PC-3 (cell line): Measurements from ENCODE around the gene SLC22A2. TPM values are rescaled to one million over a fixed set of nuclear protein-coding genes. Genes with fewer than 3 reads are reported as not detected.
A peak's percentile ranks its signal among the peaks of the same experiment; 100 is the strongest.
"Not testable (repeated sequence)": the region's sequence is repeated elsewhere in the genome, so short reads cannot be mapped to it uniquely, and the experiment has no call there.

Experiments
- ATAC-seq: fragments of 200-7000 bp; cut with Tn5 transposase; 2 replicates; pipeline ENCODE4 v1.9.1; 2020; ENCODE audit warnings: mild to moderate bottlenecking, moderate library complexity
- BruUV-seq: library from RNA; stranded (reverse); fragments of 400-500 nt; replicated peaks from 2 replicates; lab custom pipeline; 2021; lab: Mats Ljungman, UMichigan
- CTCF ChIA-PET: fragments of 300-600 bp; sonication (Branson Sonifier 250); formaldehyde crosslinking; loops from one replicate; lab custom pipeline; 2022; ENCODE audit warnings: antibody characterized with exemption; lab: Charles Lee
- POLR2A ChIA-PET: fragments of 300-600 bp; sonication (Branson Sonifier 250); formaldehyde crosslinking; loops from one replicate; lab custom pipeline; 2022; ENCODE audit warnings: antibody characterized with exemption; ENCODE audit not compliant: unreplicated experiment; lab: Charles Lee
- DNase-seq: peaks from one replicate; pipeline ENCODE4 v3.0.0-alpha.2; 2015
- H2AFZ ChIP-seq: fragments of 300-600 bp; sonication (generic); 2 replicates; pipeline ENCODE4 v1.6.0; 2016; ENCODE audit warnings: antibody characterized with exemption, low read length
- H3F3A ChIP-seq: fragments of 300-600 bp; sonication (generic); one replicate; pipeline ENCODE4 v1.6.0; 2017; ENCODE audit warnings: antibody characterized with exemption, low read length, control low read depth, mild to moderate bottlenecking; ENCODE audit not compliant: unreplicated experiment
- H3K27ac ChIP-seq: fragments of 300-600 bp; sonication (generic); 2 replicates; pipeline ENCODE4 v1.5.1; 2016; ENCODE audit warnings: mild to moderate bottlenecking, low read length
- H3K27me3 ChIP-seq: fragments of 300-600 bp; sonication (generic); 2 replicates; pipeline ENCODE4 v1.6.1; 2016; ENCODE audit warnings: low read length, mixed read lengths
- H3K36me3 ChIP-seq: fragments of 300-600 bp; sonication (generic); 2 replicates; pipeline ENCODE4 v1.6.1; 2016; ENCODE audit warnings: low read depth, mixed run types, low read length, mixed read lengths
- H3K4me1 ChIP-seq: fragments of 300-600 bp; sonication (generic); 2 replicates; pipeline ENCODE4 v1.5.1; 2016; ENCODE audit warnings: low read length; ENCODE audit not compliant: insufficient read depth
- H3K4me2 ChIP-seq: fragments of 300-600 bp; sonication (generic); 2 replicates; pipeline ENCODE4 v1.6.0; 2016; ENCODE audit warnings: low read length
- H3K4me3 ChIP-seq: fragments of 300-600 bp; sonication (generic); 2 replicates; pipeline ENCODE4 v1.5.1; 2016; ENCODE audit warnings: mild to moderate bottlenecking, low read length, mixed read lengths
- H3K79me2 ChIP-seq: fragments of 300-600 bp; sonication (generic); 2 replicates; pipeline ENCODE4 v1.6.1; 2017; ENCODE audit warnings: low read length, mixed read lengths
- H3K9ac ChIP-seq: fragments of 300-600 bp; sonication (generic); 2 replicates; pipeline ENCODE4 v1.6.0; 2016; ENCODE audit warnings: mild to moderate bottlenecking, low read length
- H3K9me2 ChIP-seq: fragments of 300-600 bp; sonication (generic); replicated peaks from 2 replicates; pipeline ENCODE4 v1.6.1; 2016; ENCODE audit warnings: mixed run types, low read length, mixed read lengths
- H3K9me3 ChIP-seq: fragments of 300-600 bp; sonication (generic); 2 replicates; pipeline ENCODE4 v1.6.1; 2016; ENCODE audit warnings: low read length, mixed read lengths
- H4K20me1 ChIP-seq: fragments of 300-600 bp; sonication (generic); 2 replicates; pipeline ENCODE4 v1.6.1; 2016; ENCODE audit warnings: low read length, mixed read lengths
- EZH2 ChIP-seq: fragments of 300-600 bp; sonication (generic); IDR thresholded peaks from one replicate; pipeline ENCODE4 v1.6.1; 2017; ENCODE audit warnings: antibody characterized with exemption, mild to moderate bottlenecking, low read length; ENCODE audit not compliant: unreplicated experiment
- EZH2phosphoT487 ChIP-seq: fragments of 300-600 bp; sonication (generic); IDR thresholded peaks from 2 replicates; pipeline ENCODE4 v1.6.1; 2018; ENCODE audit warnings: mild to moderate bottlenecking, antibody characterized with exemption, low read length, borderline replicate concordance
- intact Hi-C: fragments of 100-400 bp; cut with micrococcal nuclease; formaldehyde crosslinking; loops from 2 replicates; pipeline ENCODE4 v1.9.0; 2023
- total RNA-seq: library from RNA; depleted of rRNA; stranded (reverse); fragments of >200 nt; gene quantifications from 2 replicates; pipeline ENCODE4 v1.2.3, GENCODE V29; 2014
- TF ChIP-seq, protein P1 (sequence below): fragments of 300-600 bp; sonication (generic); conservative IDR thresholded peaks from 2 replicates; pipeline ENCODE4 v1.5.1; 2017; ENCODE audit warnings: antibody characterized with exemption, low read depth, mild to moderate bottlenecking, low read length

The SLC22A2 gene
- total RNA-seq, 1 experiment from 2014 or later, result not detected

DNA sequence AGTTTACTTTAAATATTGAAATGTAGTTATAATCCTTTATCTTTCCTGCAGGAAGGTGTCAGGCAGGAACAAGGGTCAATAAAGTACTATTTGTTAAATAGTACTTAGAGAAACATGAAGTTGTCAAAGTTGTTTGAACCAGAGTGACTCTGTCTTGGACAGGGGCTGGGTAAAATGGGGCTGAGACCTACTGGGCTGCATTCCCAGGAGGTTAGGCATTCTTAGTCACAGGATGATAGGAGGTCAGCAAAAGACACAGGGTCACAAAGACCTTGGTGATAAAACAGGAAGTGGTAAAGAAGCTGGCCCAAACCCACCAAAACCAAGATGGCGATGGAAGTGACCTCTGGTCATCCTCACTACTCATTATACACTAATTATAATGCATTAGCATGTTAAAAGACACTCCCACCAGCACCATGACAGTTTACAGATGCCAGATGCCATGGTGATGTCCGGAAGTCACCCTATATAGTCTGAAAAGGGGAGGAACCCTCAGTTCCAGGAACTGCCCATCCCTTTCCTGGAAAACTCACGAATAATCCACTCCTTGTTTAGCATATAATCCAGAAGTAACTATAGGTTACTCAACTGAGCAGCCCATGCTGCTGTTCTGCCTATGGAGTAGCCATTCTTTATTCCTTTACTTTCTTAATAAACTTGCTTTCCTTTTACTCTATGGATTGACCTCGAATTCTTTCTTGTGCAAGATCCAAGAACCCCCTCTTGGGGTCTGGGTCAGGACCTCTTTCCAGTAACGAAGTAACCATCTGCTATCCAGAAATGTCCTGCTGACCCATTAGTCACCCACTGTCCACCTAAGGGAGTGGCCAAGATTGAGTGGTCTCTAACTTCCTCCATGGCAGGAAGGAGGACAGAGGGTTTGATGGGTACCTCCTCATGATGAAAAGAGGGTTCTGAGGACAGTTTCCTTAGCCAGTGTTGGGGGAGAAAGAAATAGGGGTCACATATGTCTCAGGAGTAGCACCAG, 19.6 kb downstream of the SLC22A2 start:
- peaks cover 3% of the 10 kb centered on the region for H3F3A ChIP-seq
- H3K27me3 ChIP-seq, result no peaks in the 10 kb centered on the region
- peak overlapping the region; percentile 68 for H3K4me2 ChIP-seq
- no peaks in the 10 kb centered on the region for H3K79me2 ChIP-seq
- no peaks in the 10 kb centered on the region for H3K9me3 ChIP-seq
- H4K20me1 ChIP-seq, result no peaks in the 10 kb centered on the region
- no TSS peak for BruUV-seq
- peak; percentile 66 for DNase-seq
- ChIA-PET CTCF (interaction anchor here (0.5 kb wide), 1 partner anchor 22 kb away, joined by 3 read pairs; no protein-coding TSS in a partner anchor), POLR2A (no interaction called here)
- H3K27ac ChIP-seq, result peak overlapping the region; percentile 93
- H2AFZ ChIP-seq, result no peak overlapping the region
- TF ChIP-seq, protein P1, sequence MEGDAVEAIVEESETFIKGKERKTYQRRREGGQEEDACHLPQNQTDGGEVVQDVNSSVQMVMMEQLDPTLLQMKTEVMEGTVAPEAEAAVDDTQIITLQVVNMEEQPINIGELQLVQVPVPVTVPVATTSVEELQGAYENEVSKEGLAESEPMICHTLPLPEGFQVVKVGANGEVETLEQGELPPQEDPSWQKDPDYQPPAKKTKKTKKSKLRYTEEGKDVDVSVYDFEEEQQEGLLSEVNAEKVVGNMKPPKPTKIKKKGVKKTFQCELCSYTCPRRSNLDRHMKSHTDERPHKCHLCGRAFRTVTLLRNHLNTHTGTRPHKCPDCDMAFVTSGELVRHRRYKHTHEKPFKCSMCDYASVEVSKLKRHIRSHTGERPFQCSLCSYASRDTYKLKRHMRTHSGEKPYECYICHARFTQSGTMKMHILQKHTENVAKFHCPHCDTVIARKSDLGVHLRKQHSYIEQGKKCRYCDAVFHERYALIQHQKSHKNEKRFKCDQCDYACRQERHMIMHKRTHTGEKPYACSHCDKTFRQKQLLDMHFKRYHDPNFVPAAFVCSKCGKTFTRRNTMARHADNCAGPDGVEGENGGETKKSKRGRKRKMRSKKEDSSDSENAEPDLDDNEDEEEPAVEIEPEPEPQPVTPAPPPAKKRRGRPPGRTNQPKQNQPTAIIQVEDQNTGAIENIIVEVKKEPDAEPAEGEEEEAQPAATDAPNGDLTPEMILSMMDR, result no peak
- TF ChIP-seq EZH2phosphoT487 (no peak), EZH2 (no peak)
- ATAC-seq, result peak; percentile 66
- no peaks in the 10 kb centered on the region for H3K9me2 ChIP-seq
- peaks cover 33% of the 10 kb centered on the region for H3K4me1 ChIP-seq
- H3K4me3 ChIP-seq, result peak overlapping the region; percentile 9; the same call in 1 of the 2 replicates
- intact Hi-C loops, result loop anchor here (5.0 kb wide), 1 partner anchor 102 kb away; no protein-coding TSS in a partner anchor
- no peaks in the 10 kb centered on the region for H3K36me3 ChIP-seq
- peak overlapping the region; percentile 60 for H3K9ac ChIP-seq

DNA sequence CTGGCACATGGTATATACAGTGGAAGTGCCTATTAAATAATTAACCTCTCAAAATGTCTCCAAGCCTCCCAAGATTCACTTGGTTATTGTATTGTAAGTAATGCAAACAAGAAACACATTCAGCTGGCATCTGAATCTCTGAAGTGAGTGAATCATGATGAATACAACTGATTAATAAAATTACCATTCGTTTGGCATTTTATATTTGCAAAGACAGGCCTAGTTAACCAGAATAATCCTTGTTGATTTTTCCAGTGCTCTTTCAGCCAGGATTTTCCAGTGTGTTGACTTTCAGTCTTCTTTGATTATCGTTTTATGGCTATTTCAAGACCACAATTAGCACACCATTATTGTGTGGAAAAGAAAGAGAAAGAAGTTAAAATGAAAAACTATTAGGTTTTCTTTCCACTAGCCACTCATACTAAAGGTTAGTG, 20.3 kb downstream of the SLC22A2 start:
- Histone ChIP-seq H3K4me3 (peak overlapping the region; percentile 9; the same call in 1 of the 2 replicates), H3K9ac (peak overlapping the region; percentile 60), H3K27me3 (no peaks in the 10 kb centered on the region), H3K27ac (peak overlapping the region; percentile 93), H3K36me3 (no peaks in the 10 kb centered on the region), H3K4me1 (peaks cover 33% of the 10 kb centered on the region), H3K9me3 (no peaks in the 10 kb centered on the region), H2AFZ (no peak overlapping the region), H3K4me2 (peak overlapping the region; percentile 68), H3F3A (peaks cover 3% of the 10 kb centered on the region), H3K79me2 (no peaks in the 10 kb centered on the region), H4K20me1 (no peaks in the 10 kb centered on the region), H3K9me2 (no peaks in the 10 kb centered on the region)
- ChIA-PET CTCF (no interaction called here), POLR2A (no interaction called here)
- BruUV-seq, result no TSS peak
- intact Hi-C loops, result loop anchor here (5.0 kb wide), 1 partner anchor 101 kb away; no protein-coding TSS in a partner anchor
- peak; percentile 74 for ATAC-seq
- no peak for TF ChIP-seq EZH2
- TF ChIP-seq, protein P1, result no peak
- TF ChIP-seq EZH2phosphoT487, result no peak
- DNase-seq, result peak; percentile 58

DNA sequence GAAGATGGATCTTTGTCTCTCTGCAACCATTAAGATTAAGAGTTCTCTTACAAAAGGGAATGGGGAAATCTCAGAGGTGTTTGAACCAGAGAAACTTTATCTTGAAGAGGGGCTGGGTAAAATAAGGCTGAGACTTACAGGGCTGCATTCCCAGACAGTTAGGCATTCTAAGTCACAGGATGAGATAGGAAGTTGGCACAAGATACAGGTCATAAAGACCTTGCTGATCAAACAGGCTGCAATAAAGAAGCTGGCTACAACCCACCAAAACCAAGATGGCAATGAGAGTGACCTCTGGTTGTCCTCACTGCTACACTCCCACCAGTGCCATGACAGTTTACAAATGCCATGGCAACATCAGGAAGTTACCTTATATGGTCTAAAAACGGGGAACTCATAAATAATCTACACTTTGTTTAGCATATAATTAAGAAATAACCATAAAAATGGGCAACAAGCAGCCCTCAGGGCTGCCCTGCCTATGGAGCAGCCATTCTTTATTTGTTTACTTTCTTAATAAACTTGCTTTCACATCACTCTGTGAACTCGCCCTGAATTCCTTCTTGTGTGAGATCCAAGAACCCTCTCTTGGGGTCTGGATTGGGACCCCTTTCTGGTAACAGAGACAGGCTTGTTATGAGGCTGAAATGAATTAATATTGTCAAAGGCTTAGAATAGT, 20.9 kb downstream of the SLC22A2 start:
- BruUV-seq, CTCF ChIA-PET: not testable (repeated sequence)
- ATAC-seq, result peak; percentile 45

DNA sequence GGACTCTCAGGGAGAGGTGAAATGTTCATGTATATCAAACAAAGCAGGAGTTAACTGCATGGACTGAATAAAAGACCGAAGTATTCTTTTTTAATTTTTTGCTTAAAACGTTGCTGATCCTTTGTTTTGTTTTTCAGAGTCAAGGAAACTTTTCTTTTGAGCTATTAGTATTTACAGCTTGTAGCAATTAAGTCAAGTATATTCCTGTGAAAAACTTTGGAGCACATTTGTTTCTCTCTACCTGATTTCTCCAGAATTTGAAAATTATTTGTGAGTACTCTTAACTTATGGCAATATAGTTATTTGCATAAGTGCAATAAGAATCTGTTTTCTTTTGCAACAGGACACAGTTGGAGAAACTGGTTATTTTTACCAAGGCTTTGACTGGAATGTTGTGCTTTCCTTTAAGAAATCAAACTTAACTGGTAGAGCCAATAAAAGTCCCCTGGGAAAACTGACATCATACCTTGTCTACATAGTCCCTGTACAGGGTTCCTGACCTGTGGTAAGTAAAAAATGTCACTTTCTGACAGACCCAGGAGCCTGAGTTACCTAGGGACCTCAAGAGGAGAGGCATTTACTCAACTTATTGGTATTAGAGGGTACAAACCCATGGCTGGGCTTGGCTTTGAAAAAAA, 22.3 kb downstream of the SLC22A2 start:
- peaks cover 33% of the 10 kb centered on the region for H3K4me1 ChIP-seq
- H3K4me2 ChIP-seq, H3K9me3 ChIP-seq, H2AFZ ChIP-seq, H4K20me1 ChIP-seq, DNase-seq, H3K4me3 ChIP-seq, H3K27me3 ChIP-seq, H3K27ac ChIP-seq, ATAC-seq, H3K9me2 ChIP-seq, POLR2A ChIA-PET, BruUV-seq, H3K9ac ChIP-seq, H3F3A ChIP-seq, H3K79me2 ChIP-seq, H3K36me3 ChIP-seq: not testable (repeated sequence)
- CTCF ChIA-PET, result interaction anchor here (0.9 kb wide), 1 partner anchor 15 kb away, joined by 3 read pairs; no protein-coding TSS in a partner anchor
- intact Hi-C loops, result loop anchor here (5.0 kb wide), 1 partner anchor 99 kb away; no protein-coding TSS in a partner anchor

More for the DNA sequence above, 20.9 kb downstream of the SLC22A2 start:
- H3K27me3 ChIP-seq, H3K9me3 ChIP-seq, H2AFZ ChIP-seq, H3F3A ChIP-seq, POLR2A ChIA-PET, H3K4me3 ChIP-seq, H3K36me3 ChIP-seq, H3K9me2 ChIP-seq, H4K20me1 ChIP-seq, H3K79me2 ChIP-seq: not testable (repeated sequence)
- DNase-seq, result peak; percentile 58
- Histone ChIP-seq H3K4me2 (peak overlapping the region; percentile 68), H3K9ac (peak overlapping the region; percentile 51; the same call in 1 of the 2 replicates), H3K27ac (peak overlapping the region; percentile 93), H3K4me1 (peaks cover 33% of the 10 kb centered on the region)
- intact Hi-C loops, result loop anchor here (5.0 kb wide), 1 partner anchor 100 kb away; no protein-coding TSS in a partner anchor
